Stimulated activated CD8-positive, alpha-beta memory T cell treated with anti-CD3 and anti-CD28 coated beads, Interleukin-4, amount 100 ng/mL, for 1 hour (primary cell): ENCODE data around the gene GPC5.

Experiments
- DNase-seq, 2 donors: peaks; one replicate each; pipeline ENCODE4 v3.0.0-alpha.2; 2020; ENCODE audit warnings: low read depth in 2 of 2, low spot score in 1 of 2

Gene GPC5

GRCh38 chr13:91704398-91704797 is 306.0 kb downstream of the GPC5 start:
- DNase-seq = no peak

- no peak for DNase-seq
Measured at GRCh38 chr13:91708558-91708957, 310.1 kb downstream of the GPC5 start.

GRCh38 chr13:91709180-91709579 is 310.8 kb downstream of the GPC5 start:
- no peak for DNase-seq

GRCh38 chr13:91710733-91711132 is 312.3 kb downstream of the GPC5 start:
- DNase-seq = no peak

- no peak for DNase-seq
Measured at GRCh38 chr13:91714855-91715254, 316.4 kb downstream of the GPC5 start.

GRCh38 chr13:91716436-91717065 is 318.1 kb downstream of the GPC5 start:
- no peak for DNase-seq

- DNase-seq = no peak
Measured at GRCh38 chr13:91719033-91719432, 320.6 kb downstream of the GPC5 start.

- no peak for DNase-seq
Measured at GRCh38 chr13:91721413-91721812, 323.0 kb downstream of the GPC5 start.

- no peak for DNase-seq
Measured at GRCh38 chr13:91722267-91722884, 324.0 kb downstream of the GPC5 start.

- no peak for DNase-seq
Measured at GRCh38 chr13:91724591-91724990, 326.2 kb downstream of the GPC5 start.

- DNase-seq = no peak
Measured at GRCh38 chr13:91725646-91726045, 327.2 kb downstream of the GPC5 start.

GRCh38 chr13:91726671-91727070 is 328.2 kb downstream of the GPC5 start:
- DNase-seq = no peak

- no peak for DNase-seq
Measured at GRCh38 chr13:91729859-91730258, 331.4 kb downstream of the GPC5 start.

- no peak for DNase-seq
Measured at GRCh38 chr13:91739751-91740150, 341.3 kb downstream of the GPC5 start.

GRCh38 chr13:91740756-91741155 is 342.3 kb downstream of the GPC5 start:
- no peak for DNase-seq

GRCh38 chr13:91741925-91742324 is 343.5 kb downstream of the GPC5 start:
- no peak for DNase-seq

GRCh38 chr13:91744284-91744683 is 345.9 kb downstream of the GPC5 start:
- DNase-seq = no peak

GRCh38 chr13:91745967-91746366 is 347.5 kb downstream of the GPC5 start:
- no peak for DNase-seq

- DNase-seq = no peak
Measured at GRCh38 chr13:91747186-91747585, 348.8 kb downstream of the GPC5 start.

- no peak for DNase-seq
Measured at GRCh38 chr13:91748416-91749089, 350.1 kb downstream of the GPC5 start.

GRCh38 chr13:91758724-91759123 is 360.3 kb downstream of the GPC5 start:
- DNase-seq = no peak

- DNase-seq = no peak
Measured at GRCh38 chr13:91762957-91763356, 364.5 kb downstream of the GPC5 start.

- no peak for DNase-seq
Measured at GRCh38 chr13:91764527-91764926, 366.1 kb downstream of the GPC5 start.
